ENCODE results near the gene ZNF425.
"Not testable (repeated sequence)": the region's sequence is repeated elsewhere in the genome, so short reads cannot be mapped to it uniquely, and the experiment has no call there.

The ZNF425 gene

GRCh38 chr7:149072438-149072775, 53.7 kb downstream of the ZNF425 start:
- Histone ChIP-seq H3K9me3 (ENCODE audit: low read depth, low read length) (no peaks in the 10 kb centered on the region), H3K27ac (no peak overlapping the region), H3K36me3 (ENCODE audit: insufficient read depth, low read length) (peaks cover 51% of the 10 kb centered on the region), H3K4me3 (no peak overlapping the region), H3K9ac (ENCODE audit: insufficient read length) (no peak overlapping the region)
- TF ChIP-seq EZH2 (IDR thresholded peaks at IDR 0.05), result no peak
- TF ChIP-seq POLR2AphosphoS5 (IDR thresholded peaks at IDR 0.05; ENCODE audit: borderline replicate concordance, low read depth, low read length), result no peak
- no peak for TF ChIP-seq FOXP2 (optimal IDR thresholded peaks at IDR 0.05; ENCODE audit: control extremely low read depth, extremely low read length, insufficient read depth)
- no peak for DNase-seq (ENCODE audit: low read depth, low spot score)

- DNase-seq (ENCODE audit: low read depth, low spot score), result no peak
- no peak overlapping the region for H3K9ac ChIP-seq (ENCODE audit: insufficient read length)
- no peak for TF ChIP-seq EZH2 (IDR thresholded peaks at IDR 0.05)
- TF ChIP-seq FOXP2 (optimal IDR thresholded peaks at IDR 0.05; ENCODE audit: control extremely low read depth, extremely low read length, insufficient read depth), result no peak
- no peak for TF ChIP-seq POLR2AphosphoS5 (IDR thresholded peaks at IDR 0.05; ENCODE audit: borderline replicate concordance, low read depth, low read length)
Observed at GRCh38 chr7:149071641-149072437, 54.3 kb downstream of the ZNF425 start.

GRCh38 chr7:149071182-149071635, 54.9 kb downstream of the ZNF425 start:
- H3K9me3 ChIP-seq (ENCODE audit: low read depth, low read length), result no peaks in the 10 kb centered on the region
- H3K9ac ChIP-seq (ENCODE audit: insufficient read length), result no peak overlapping the region
- no peak overlapping the region for H3K27ac ChIP-seq
- H3K4me3 ChIP-seq, result no peak overlapping the region
- no peak for TF ChIP-seq FOXP2 (optimal IDR thresholded peaks at IDR 0.05; ENCODE audit: control extremely low read depth, extremely low read length, insufficient read depth)
- no peak for TF ChIP-seq POLR2AphosphoS5 (IDR thresholded peaks at IDR 0.05; ENCODE audit: borderline replicate concordance, low read depth, low read length)
- TF ChIP-seq EZH2 (IDR thresholded peaks at IDR 0.05), result no peak
- peaks cover 44% of the 10 kb centered on the region for H3K36me3 ChIP-seq (ENCODE audit: insufficient read depth, low read length)
- DNase-seq (ENCODE audit: low read depth, low spot score), result no peak

More at GRCh38 chr7:149071641-149072437, 54.3 kb downstream of the ZNF425 start:
- Histone ChIP-seq H3K27ac (no peak overlapping the region), H3K36me3 (ENCODE audit: insufficient read depth, low read length) (peaks cover 48% of the 10 kb centered on the region), H3K9me3 (ENCODE audit: low read depth, low read length) (no peaks in the 10 kb centered on the region), H3K4me3 (no peak overlapping the region)

- no peak overlapping the region; the same call in 1 of the 2 replicates for H3K27ac ChIP-seq
- DNase-seq (ENCODE audit: low read depth, low spot score), result no peak
Observed at GRCh38 chr7:149070372-149071125, 55.6 kb downstream of the ZNF425 start.

GRCh38 chr7:149067869-149068268, 58.3 kb downstream of the ZNF425 start:
- peaks cover 32% of the 10 kb centered on the region for H3K36me3 ChIP-seq (ENCODE audit: insufficient read depth, low read length)
- H3K4me3 ChIP-seq, result no peak overlapping the region
- no peak overlapping the region for H3K27ac ChIP-seq
- H3K9me3 ChIP-seq (ENCODE audit: low read depth, low read length), result no peaks in the 10 kb centered on the region
- DNase-seq (ENCODE audit: low read depth, low spot score), result no peak
- H3K9ac ChIP-seq (ENCODE audit: insufficient read length), result no peak overlapping the region
- TF ChIP-seq FOXP2 (optimal IDR thresholded peaks at IDR 0.05; ENCODE audit: control extremely low read depth, extremely low read length, insufficient read depth), result no peak
- TF ChIP-seq POLR2AphosphoS5 (IDR thresholded peaks at IDR 0.05; ENCODE audit: borderline replicate concordance, low read depth, low read length), result no peak
- TF ChIP-seq EZH2 (IDR thresholded peaks at IDR 0.05), result no peak

More at GRCh38 chr7:149070372-149071125, 55.6 kb downstream of the ZNF425 start:
- Histone ChIP-seq H3K9me3 (ENCODE audit: low read depth, low read length) (no peaks in the 10 kb centered on the region), H3K9ac (ENCODE audit: insufficient read length) (no peak overlapping the region), H3K4me3 (no peak overlapping the region), H3K36me3 (ENCODE audit: insufficient read depth, low read length) (peaks cover 44% of the 10 kb centered on the region)
- no peak for TF ChIP-seq EZH2 (IDR thresholded peaks at IDR 0.05)
- TF ChIP-seq POLR2AphosphoS5 (IDR thresholded peaks at IDR 0.05; ENCODE audit: borderline replicate concordance, low read depth, low read length), result no peak
- TF ChIP-seq FOXP2 (optimal IDR thresholded peaks at IDR 0.05; ENCODE audit: control extremely low read depth, extremely low read length, insufficient read depth), result no peak

GRCh38 chr7:149063476-149063875, 62.6 kb downstream of the ZNF425 start:
- TF ChIP-seq EZH2 (IDR thresholded peaks at IDR 0.05) (no peak), FOXP2 (optimal IDR thresholded peaks at IDR 0.05; ENCODE audit: control extremely low read depth, extremely low read length, insufficient read depth) (no peak)
- no peak overlapping the region for H3K9ac ChIP-seq (ENCODE audit: insufficient read length)
- DNase-seq (ENCODE audit: low read depth, low spot score), result no peak
- 0 out of 2 replicates have a peak, but pooled peaks cover 3% of the 10 kb centered on the region for H3K36me3 ChIP-seq (ENCODE audit: insufficient read depth, low read length)
- H3K27ac ChIP-seq, result 0 out of 2 replicates have a peak overlapping the region, but pooled peaks have one; percentile 65
- no peaks in the 10 kb centered on the region for H3K9me3 ChIP-seq (ENCODE audit: low read depth, low read length)
- H3K4me3 ChIP-seq, result no peak overlapping the region

GRCh38 chr7:149062217-149062899, 63.8 kb downstream of the ZNF425 start:
- not testable (repeated sequence) for H3K36me3 ChIP-seq (ENCODE audit: insufficient read depth, low read length); H3K9ac ChIP-seq (ENCODE audit: insufficient read length); DNase-seq (ENCODE audit: low read depth, low spot score); H3K27ac ChIP-seq; H3K9me3 ChIP-seq (ENCODE audit: low read depth, low read length); H3K4me3 ChIP-seq

GRCh38 chr7:149060156-149060555, 66.0 kb downstream of the ZNF425 start:
- DNase-seq (ENCODE audit: low read depth, low spot score), result peak; percentile 68
- Histone ChIP-seq H3K27ac (peak overlapping the region; percentile 78), H3K9ac (ENCODE audit: insufficient read length) (peak overlapping the region; percentile 46), H3K9me3 (ENCODE audit: low read depth, low read length) (no peaks in the 10 kb centered on the region), H3K4me3 (no peak overlapping the region), H3K36me3 (ENCODE audit: insufficient read depth, low read length) (no peaks in the 10 kb centered on the region)
- TF ChIP-seq FOXP2 (optimal IDR thresholded peaks at IDR 0.05; ENCODE audit: control extremely low read depth, extremely low read length, insufficient read depth), result no peak
- TF ChIP-seq POLR2AphosphoS5 (IDR thresholded peaks at IDR 0.05; ENCODE audit: borderline replicate concordance, low read depth, low read length), result no peak
